Fibroblast of lung (primary cell): ENCODE results near the gene DENND5B. TPM values are rescaled to one million over a fixed set of nuclear protein-coding genes. Genes with fewer than 3 reads are reported as not detected.

Experiments used
- DNase-seq, 2 donors: peaks; one replicate each; pipeline versions ENCODE4 v3.0.0 to v3.0.0-alpha.2; 2010; ENCODE audit warnings: low read depth in 2 of 2
- H2AFZ ChIP-seq: 2 replicates; pipeline ENCODE4 v1.5.1; 2012; ENCODE audit warnings: low read length, control low read depth, inconsistent platforms
- H3K27ac ChIP-seq: 2 replicates; pipeline ENCODE4 v1.5.1; 2011; ENCODE audit warnings: low read length, control low read depth; ENCODE audit not compliant: insufficient read depth
- H3K27me3 ChIP-seq: 2 replicates; pipeline ENCODE4 v1.5.1; 2011; ENCODE audit warnings: mild to moderate bottlenecking, low read length; ENCODE audit not compliant: control insufficient read depth, insufficient read depth
- H3K36me3 ChIP-seq: 2 replicates; pipeline ENCODE4 v1.5.1; 2011; ENCODE audit warnings: low read length; ENCODE audit not compliant: control insufficient read depth, insufficient read depth
- H3K4me1 ChIP-seq: 2 replicates; pipeline ENCODE4 v1.5.1; 2011; ENCODE audit warnings: low read length; ENCODE audit not compliant: control insufficient read depth, insufficient read depth; ENCODE audit errors: extremely low read depth
- H3K4me2 ChIP-seq: 2 replicates; pipeline ENCODE4 v1.5.1; 2011; ENCODE audit warnings: low read length, control low read depth; ENCODE audit not compliant: insufficient read depth; ENCODE audit errors: extremely low read depth
- H3K4me3 ChIP-seq, 4 experiments: fragments of 200-600 bp in 1 of 4; sonication (generic) in 1 of 4; replicated peaks in 1 of 4; 2 replicates each; pipeline ENCODE4 v1.5.1; 2011 to 2016; ENCODE audit warnings: low read length in 4 of 4, low read depth in 3 of 4, mild to moderate bottlenecking in 3 of 4, control low read depth in 2 of 4, inconsistent platforms in 1 of 4, mixed read lengths in 1 of 4; ENCODE audit not compliant: insufficient read depth in 1 of 4; ENCODE audit errors: control extremely low read depth in 1 of 4
- H3K79me2 ChIP-seq: 2 replicates; pipeline ENCODE4 v1.5.1; 2012; ENCODE audit warnings: mild to moderate bottlenecking, low read length, inconsistent platforms; ENCODE audit not compliant: control insufficient read depth, insufficient read depth
- H3K9ac ChIP-seq: 2 replicates; pipeline ENCODE4 v1.5.1; 2011; ENCODE audit warnings: mild to moderate bottlenecking, low read length, control low read depth; ENCODE audit not compliant: insufficient read depth
- H3K9me3 ChIP-seq: 2 replicates; pipeline ENCODE4 v1.5.1; 2012; ENCODE audit warnings: low read depth, low read length; ENCODE audit not compliant: control insufficient read depth, insufficient read depth
- H4K20me1 ChIP-seq: 2 replicates; pipeline ENCODE4 v1.5.1; 2011; ENCODE audit warnings: low read length; ENCODE audit not compliant: control insufficient read depth, insufficient read depth; ENCODE audit errors: extremely low read depth
- CTCF ChIP-seq, 2 donors: IDR thresholded peaks in 1 of 2; conservative IDR thresholded peaks in 1 of 2; 1 replicate in 1 of 2; 2 replicates in 1 of 2; pipeline ENCODE4 v1.5.1; 2011 to 2012; ENCODE audit warnings: low read length in 2 of 2, control low read depth in 1 of 2, inconsistent platforms in 1 of 2, low read depth in 1 of 2, mild to moderate bottlenecking in 1 of 2
- EZH2 ChIP-seq: IDR thresholded peaks from 2 replicates; pipeline ENCODE4 v1.5.1; 2012; ENCODE audit warnings: low read length, control low read depth, mild to moderate bottlenecking; ENCODE audit errors: missing control alignments
- polyA plus RNA-seq, 2 donors: library from polyadenylated mRNA; depleted of rRNA in 1 of 2; stranded (reverse) in 1 of 2; unstranded in 1 of 2; fragments of >200 nt; gene quantifications; 2 replicates each; pipeline ENCODE4 v1.2.1, GENCODE V29; 2011 to 2012; ENCODE audit warnings: missing spikeins in 1 of 2
- total RNA-seq: library from RNA; depleted of rRNA; stranded (reverse); fragments of >200 nt; gene quantifications from 2 replicates; pipeline ENCODE4 v1.2.1, GENCODE V29; 2014

The DENND5B gene
- total and polyA plus RNA-seq, 2 donors (not counting 1 experiment from before 2014, with no cell fraction given): 5.3 to 6.9 TPM

- no peak for TF ChIP-seq EZH2
- TF ChIP-seq CTCF (conservative IDR thresholded peaks at IDR 0.05 in 1 of 2, IDR thresholded peaks at IDR 0.05 in 1 of 2; ENCODE audit: low read depth in 1 of 2, low read length in 2 of 2): no peak
- Histone ChIP-seq H3K27ac (no peak overlapping the region), H3K27me3 (no peaks in the 10 kb centered on the region), H3K79me2 (no peaks in the 10 kb centered on the region), H3K4me2 (no peak overlapping the region), H2AFZ (no peak overlapping the region), H3K9me3 (no peaks in the 10 kb centered on the region), H3K4me3 (no peak overlapping the region), H4K20me1 (no peaks in the 10 kb centered on the region), H3K36me3 (no peaks in the 10 kb centered on the region), H3K9ac (no peak overlapping the region), H3K4me1 (no peaks in the 10 kb centered on the region)
- no peak for DNase-seq
Measured at GRCh38 chr12:31499567-31499966, 91.4 kb downstream of the DENND5B start.

GRCh38 chr12:31498424-31498823, 92.5 kb downstream of the DENND5B start:
- Histone ChIP-seq H4K20me1 (no peaks in the 10 kb centered on the region), H3K4me1 (no peaks in the 10 kb centered on the region), H2AFZ (no peak overlapping the region), H3K4me2 (no peak overlapping the region), H3K9ac (no peak overlapping the region), H3K4me3 (no peak overlapping the region), H3K27ac (no peak overlapping the region), H3K27me3 (no peaks in the 10 kb centered on the region), H3K9me3 (no peaks in the 10 kb centered on the region), H3K36me3 (no peaks in the 10 kb centered on the region), H3K79me2 (no peaks in the 10 kb centered on the region)
- DNase-seq: no peak
- no peak for TF ChIP-seq CTCF (conservative IDR thresholded peaks at IDR 0.05 in 1 of 2, IDR thresholded peaks at IDR 0.05 in 1 of 2; ENCODE audit: low read depth in 1 of 2, low read length in 2 of 2)
- no peak for TF ChIP-seq EZH2

- Histone ChIP-seq H3K79me2 (no peaks in the 10 kb centered on the region), H3K27ac (no peak overlapping the region), H3K4me2 (no peak overlapping the region), H3K27me3 (no peaks in the 10 kb centered on the region), H3K4me1 (peaks cover 2% of the 10 kb centered on the region), H3K9me3 (no peaks in the 10 kb centered on the region), H4K20me1 (no peaks in the 10 kb centered on the region), H2AFZ (no peak overlapping the region), H3K36me3 (no peaks in the 10 kb centered on the region), H3K9ac (no peak overlapping the region), H3K4me3 (no peak overlapping the region)
- TF ChIP-seq CTCF (conservative IDR thresholded peaks at IDR 0.05 in 1 of 2, IDR thresholded peaks at IDR 0.05 in 1 of 2; ENCODE audit: low read depth in 1 of 2, low read length in 2 of 2) (no peak), EZH2 (no peak)
- peak in 1 of 2 donors; percentile 20 for DNase-seq
Measured at GRCh38 chr12:31496257-31496656, 94.7 kb downstream of the DENND5B start.
